CD4-positive, alpha-beta T cell treated with Interleukin-17A for 4 hours (primary cell): ENCODE measurements around the gene ZNF628.

ENCODE experiments used
- DNase-seq: peaks from one replicate; pipeline ENCODE4 v3.0.0-alpha.2; 2020; ENCODE audit warnings: mixed read lengths

Gene ZNF628

DNA sequence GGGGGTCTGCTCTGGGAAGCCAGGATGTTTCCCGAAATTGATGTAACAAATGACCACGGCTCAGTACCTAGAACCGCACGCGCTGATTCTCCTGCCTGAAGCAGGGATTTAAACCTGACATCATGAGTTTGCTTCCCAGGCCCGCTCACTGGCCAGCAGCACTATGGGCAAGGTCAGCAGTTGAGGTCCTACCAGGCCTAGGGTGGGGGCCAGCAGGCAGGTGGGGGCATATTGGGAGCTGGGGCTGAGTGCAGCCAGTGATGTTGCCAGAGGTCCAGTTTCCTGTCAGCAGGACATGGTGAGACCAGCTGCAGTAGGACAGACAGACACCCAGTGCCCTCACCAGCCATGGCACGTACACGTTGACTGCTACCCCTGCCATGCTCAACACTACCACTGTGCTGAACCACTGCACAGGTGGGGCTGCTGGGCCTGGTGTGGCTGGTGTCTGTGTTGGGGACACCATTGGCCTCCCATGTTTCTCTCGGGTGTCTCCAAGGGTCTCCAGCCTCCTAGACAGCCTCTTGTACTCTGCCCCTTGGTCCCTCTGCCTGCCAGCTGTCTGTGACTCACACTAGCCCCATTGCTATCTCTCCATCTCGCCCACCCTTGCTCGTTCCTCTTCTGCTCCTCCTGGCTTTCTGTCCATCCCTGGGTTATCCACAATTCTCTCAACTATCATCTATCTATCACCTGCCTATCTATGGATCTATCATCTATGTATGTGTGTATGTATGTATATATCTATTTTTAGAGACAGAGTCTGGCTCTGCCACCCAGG is 10.8 kb upstream of the ZNF628 start:
- no peak for DNase-seq

DNA sequence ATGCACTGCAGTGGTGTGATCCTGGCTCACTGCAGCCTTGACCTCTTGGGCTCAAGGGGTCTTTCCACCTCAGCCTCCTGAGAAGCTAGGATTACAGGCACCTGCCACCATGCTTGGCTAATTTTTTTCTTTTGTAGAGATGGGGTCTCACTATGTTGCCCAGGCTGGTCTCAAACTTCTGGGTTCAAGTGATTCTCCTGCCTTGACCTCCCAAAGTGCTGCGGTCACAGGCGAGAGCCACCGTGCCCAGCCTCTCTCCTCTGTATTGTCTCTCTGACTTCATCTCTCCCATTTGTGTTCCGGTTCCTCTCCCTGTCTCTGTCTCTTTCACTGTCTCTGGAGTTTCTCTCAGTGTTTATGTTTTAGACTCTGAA is 10.2 kb upstream of the ZNF628 start:
- no peak for DNase-seq

DNA sequence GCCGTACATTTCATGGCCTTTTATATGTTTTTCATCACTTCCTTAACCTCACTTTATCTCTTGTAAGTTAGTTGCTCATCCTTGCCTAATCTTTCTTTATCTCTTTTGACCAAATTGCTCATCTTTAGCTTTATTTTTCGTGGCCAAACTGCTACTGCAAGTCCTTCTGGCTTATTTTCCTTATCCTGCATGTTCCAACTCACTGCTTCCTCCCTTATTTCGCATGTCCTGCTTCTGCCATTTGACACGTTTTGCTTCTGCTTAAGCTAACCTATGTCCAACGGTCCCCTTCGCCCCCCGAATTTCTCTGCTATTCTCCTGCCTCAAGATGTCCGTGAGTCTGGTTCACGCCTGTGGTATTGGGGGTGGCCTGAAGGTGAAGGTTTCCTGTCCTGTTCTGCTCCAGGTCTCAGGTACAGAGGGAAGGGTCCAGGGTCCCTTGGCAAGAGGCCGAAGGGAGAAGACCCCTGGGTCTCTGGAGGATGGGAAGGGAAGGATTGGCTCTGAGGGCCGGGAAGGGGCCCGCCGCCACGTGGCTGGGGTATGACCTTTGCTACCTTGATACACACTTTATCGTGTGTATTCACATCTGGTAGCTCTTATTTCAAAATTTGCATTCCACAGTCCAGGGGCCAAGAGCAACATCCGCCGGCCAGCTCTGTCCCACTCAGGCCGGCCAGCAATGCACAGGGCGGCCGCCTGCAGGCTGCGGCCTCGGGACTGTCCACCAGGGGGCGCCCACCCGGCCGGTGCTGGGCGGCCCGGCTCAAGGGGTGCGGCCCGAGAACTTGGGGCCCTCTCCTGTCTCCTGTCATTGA is 9.0 kb upstream of the ZNF628 start:
- peak; percentile 79 for DNase-seq

DNA sequence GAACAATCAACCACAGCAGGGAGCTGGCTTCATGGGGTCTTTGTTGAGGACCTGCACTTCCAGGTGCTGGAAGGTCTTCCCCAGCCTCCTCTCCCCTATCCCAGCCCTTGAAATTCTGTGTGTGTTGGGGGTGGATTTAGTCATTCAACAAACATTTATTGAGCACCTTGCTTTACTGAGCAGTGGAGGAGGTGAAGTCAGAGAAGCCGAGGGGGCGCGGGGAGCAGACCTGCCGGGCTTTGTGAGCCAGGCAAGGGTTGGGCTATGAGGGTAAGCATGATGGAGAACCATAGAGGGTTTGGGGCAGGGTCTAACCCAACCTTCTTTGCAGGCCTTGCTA is 8.4 kb upstream of the ZNF628 start:
- no peak for DNase-seq

DNA sequence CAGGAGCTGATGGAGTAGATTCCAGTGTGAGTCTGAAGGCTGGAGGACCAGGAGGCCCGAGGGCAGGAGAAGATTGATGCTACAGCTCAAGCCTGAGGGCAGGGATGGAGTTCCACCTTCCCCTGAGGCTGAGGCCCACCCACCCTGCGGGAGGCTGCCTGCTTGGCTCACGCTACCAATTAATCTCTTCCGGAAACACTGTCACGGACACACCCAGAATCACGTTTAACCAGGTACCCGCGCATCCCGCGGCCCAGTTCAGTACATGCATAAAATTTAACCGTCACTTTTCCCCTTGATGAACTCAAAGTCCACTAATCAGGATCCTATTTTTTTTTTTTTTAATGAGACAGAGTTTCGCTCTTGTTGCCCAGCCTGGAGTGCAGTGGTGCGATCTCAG is 5.2 kb upstream of the ZNF628 start:
- no peak for DNase-seq

DNA sequence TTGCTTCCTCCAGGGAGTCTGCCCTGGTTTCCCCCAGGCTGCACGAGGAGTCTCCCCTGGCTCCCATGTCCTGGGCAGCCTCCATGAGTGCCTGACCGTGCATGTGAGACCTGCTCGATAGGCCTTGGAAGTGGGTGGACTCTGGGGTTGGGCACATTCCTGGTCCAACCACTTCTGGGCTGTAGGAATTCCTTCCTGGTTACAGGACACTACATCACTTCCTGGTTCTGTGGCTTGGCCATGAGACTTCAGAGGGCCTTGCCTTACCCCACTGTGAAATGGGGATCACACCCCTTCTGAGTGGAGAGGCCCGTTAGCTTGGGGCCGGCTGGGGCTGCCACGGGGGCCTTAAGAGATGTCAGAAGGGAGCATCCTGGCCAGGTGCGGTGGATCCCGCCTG is 4.0 kb upstream of the ZNF628 start:
- no peak for DNase-seq

DNA sequence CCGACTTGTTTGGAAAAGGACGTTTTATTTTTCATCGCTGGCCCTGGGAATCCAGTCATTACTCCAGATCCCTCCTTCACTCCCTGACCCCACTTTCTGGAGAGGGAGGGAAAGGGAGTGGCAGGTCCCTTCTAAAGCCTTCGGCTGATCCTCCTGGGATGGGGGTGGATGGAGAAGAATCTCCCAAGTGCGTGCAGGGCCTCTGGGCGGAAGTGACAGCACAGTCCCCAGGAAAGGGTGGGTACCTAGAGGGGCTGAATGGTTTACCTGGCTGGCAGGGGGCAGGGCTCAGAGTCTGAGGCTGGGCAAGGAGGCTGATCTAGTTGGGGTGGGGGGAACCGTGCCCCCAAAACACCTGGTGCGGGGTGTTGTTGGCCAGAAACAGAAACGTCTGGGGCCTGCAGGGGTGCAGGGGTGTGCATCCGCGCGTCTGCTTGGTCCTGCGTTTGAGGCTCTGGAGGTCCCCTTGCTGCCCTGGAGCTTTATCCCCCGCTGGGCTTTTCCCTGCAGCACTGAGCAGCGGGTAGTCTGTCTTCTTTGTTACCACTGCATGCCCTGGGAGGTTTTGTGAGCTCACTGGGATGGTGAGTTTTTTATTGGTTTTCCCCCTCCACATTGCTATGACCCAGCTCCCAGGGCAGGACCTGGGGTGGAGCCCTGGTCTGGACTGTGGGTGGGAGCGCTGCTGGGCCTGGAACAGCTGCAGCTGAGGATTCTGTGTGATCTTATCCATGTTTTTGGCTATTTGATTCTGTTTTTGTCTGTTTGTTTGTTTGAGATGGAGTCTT is 3.0 kb upstream of the ZNF628 start:
- DNase-seq = no peak

DNA sequence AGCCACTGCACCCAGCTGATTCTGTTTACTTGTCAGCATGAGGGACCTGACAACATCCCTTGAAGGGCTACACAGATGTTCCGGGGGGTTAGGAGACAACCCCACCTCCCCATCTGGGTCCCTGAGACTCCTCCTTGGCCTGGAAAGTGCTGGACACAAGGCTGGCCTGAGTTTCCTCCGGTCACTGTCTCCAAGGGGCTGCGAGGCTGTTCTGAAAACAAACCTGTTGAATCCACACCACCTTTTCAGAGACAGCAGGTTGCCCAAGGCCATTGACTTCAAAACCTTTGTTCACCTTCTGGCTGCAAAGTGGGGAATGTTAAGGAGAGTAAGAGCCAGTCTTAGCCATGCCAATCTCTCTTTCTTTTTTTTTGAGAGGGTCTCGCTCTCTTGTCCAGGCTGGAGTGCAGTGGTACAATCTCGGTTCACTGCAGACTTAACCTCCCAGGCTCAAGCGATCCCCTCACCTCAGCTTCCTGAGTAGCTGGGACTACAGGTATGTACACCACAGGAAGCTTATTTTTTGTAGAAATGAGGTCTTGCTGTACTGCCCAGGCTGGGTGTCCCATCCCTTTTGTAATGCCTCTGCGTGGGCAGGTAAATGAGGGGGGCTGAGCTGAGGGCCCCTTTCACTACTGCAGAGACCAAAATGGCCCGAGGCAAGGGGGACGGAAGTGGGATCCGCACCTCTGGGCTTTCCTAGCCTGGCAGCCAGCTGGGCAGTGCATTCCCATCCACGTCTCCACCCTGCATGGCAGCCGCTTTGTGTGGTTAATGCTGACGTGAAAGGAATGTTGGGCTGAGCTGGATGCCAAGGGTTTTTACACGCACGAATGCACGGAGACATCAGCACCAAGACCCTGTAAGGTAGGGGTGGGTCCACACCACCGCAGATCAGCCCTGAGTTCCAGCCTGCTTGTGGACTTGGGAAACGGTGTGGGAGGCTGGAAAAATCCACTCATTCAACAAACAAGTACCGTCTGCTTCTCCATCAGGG is 1.9 kb upstream of the ZNF628 start:
- no peak for DNase-seq

DNA sequence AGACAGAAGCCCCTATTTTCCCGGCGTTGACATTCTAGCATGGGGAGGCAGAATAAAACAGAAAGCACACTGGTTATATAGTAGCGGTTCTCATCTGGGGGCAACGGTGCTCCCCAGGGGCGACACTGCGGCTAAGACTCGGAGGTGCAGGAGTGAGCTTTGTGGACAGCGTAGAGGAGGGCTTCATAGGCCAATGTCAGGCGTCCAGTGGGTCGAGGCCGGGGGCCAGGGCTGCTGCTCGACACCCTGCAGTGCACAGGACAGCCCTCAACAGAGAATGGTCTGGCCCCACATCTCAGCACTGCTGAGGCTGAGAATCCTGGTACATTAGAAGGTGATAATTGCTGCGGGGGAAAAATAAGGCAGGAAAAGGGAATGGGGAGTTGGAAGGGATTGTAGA is 1.5 kb downstream of the ZNF628 start:
- DNase-seq = no peak

DNA sequence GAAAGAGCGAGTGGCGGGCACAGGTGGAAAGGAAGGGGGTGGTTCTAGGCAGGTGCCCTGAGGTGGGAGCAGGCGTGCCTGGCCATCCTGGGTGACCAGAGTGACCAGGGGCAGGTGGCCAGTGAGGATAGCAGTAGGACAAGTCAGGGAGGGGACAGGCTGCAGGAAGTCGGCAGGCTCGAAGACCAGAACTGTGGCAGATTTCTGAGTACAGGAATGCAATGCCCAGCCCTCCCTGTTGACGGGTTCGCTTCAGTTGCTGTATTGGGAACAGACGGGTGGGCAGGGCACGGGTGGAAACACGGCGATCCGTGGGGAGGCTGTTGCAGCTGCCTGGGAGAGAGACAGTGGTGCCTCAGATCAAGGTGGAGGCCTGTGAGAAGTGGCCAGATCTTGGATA is 1.9 kb downstream of the ZNF628 start:
- DNase-seq = no peak

DNA sequence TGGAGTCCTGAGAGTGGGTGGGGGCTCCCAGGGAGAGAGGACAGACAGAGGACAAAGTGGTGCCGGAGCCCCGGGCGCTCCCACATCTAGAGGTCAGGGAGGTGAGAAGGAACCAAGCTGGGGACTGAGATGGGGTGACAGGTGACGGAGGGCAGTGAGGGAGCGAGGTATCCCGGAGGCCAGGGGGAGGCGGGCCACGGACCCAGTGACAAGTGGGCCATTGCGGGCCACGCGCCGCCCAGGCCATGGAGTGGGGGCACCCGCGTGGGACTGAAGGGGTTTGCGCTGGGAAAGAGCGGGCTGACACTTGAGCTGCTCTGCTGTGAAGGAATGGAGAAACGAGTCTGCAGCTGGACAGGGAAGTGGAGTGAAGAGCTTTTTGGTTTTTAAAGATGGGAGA is 2.6 kb downstream of the ZNF628 start:
- no peak for DNase-seq

DNA sequence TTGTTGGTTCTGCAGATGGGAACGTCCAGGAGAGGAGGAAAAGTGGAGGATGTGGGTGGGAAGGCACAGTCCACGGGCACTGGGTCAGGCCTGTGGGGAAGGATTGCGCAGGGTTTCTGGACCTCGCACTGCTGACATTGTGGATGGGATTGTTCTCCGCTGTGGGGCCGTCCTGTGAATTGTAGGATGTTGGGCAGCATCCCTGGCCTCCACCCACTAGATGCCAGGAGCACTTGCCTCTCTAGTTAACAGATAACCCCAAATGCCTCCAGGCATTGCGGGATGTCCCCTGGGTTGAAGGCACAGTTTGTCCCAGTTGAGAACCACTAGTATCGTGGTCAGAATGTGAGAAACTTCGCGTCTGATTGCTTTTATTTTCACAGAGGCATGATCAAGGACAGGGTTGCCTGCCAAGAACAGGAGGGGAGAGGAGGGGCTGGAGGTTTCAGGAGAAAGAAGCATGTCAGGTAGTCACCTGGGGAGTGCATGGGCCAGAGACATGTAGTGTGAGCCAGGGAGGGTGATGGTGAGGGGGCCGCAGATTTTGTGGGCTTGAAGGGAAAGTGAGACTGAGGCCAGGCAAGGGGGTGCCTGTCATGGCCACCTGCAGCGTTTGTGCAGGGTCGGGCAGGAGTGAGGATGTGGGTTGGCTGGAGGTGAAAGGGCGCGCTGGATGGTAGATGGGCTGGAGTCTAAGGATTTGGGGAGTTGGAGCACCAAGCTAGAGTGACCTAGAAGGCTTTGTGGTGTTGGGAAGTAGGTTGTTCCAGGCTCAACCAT is 3.2 kb downstream of the ZNF628 start:
- DNase-seq = no peak

DNA sequence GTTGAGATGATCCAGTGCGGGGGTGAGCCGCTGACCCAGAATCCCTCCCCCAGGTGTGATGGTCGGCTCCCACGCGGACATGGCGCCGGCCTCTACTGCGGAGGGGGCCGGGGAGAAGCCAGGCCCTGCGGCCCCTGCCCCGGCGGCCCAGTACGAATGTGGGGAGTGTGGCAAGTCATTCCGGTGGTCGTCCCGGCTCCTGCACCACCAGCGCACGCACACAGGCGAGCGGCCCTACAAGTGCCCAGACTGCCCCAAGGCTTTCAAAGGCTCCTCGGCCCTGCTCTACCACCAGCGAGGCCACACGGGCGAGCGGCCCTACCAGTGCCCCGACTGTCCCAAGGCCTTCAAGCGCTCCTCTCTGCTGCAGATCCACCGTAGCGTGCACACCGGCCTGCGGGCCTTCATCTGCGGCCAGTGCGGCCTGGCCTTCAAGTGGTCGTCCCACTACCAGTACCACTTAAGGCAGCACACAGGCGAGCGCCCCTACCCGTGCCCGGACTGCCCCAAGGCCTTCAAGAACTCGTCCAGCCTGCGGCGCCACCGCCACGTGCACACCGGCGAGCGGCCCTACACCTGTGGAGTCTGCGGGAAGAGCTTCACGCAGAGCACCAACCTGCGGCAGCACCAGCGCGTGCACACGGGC is 4.9 kb downstream of the ZNF628 start:
- no peak for DNase-seq

DNA sequence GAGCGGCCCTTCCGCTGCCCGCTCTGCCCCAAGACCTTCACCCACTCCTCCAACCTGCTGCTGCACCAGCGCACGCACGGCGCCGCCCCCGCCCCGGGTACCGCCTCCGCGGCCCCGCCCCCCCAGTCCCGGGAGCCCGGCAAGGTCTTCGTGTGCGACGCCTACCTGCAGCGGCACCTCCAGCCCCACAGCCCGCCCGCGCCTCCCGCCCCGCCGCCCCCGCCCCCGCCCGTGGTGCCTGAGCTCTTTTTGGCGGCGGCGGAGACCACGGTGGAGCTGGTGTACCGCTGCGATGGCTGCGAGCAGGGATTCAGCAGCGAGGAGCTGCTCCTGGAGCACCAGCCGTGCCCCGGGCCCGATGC is 5.4 kb downstream of the ZNF628 start:
- DNase-seq = no peak

DNA sequence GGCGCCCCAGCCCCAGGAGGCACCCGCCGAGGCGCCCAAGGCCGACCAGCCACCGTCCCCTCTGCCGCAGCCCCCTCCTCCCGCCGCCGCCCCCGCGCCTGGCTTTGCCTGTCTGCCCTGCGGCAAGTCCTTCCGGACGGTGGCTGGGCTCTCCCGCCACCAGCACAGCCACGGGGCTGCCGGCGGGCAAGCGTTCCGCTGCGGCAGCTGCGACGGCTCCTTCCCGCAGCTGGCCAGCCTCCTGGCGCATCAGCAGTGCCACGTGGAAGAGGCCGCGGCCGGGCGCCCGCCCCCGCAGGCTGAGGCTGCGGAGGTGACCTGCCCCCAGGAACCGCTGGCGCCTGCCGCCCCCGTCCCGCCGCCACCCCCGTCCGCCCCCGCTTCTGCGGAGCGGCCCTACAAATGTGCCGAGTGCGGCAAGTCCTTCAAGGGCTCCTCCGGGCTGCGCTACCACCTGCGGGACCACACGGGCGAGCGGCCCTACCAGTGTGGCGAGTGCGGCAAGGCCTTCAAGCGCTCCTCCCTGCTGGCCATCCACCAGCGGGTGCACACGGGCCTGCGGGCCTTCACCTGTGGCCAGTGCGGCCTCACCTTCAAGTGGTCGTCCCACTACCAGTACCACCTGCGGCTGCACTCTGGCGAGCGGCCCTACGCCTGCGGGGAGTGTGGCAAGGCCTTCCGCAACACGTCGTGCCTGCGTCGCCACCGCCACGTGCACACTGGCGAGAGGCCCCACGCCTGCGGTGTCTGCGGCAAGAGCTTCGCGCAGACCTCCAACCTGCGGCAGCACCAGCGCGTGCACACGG is 5.9 kb downstream of the ZNF628 start:
- no peak for DNase-seq

DNA sequence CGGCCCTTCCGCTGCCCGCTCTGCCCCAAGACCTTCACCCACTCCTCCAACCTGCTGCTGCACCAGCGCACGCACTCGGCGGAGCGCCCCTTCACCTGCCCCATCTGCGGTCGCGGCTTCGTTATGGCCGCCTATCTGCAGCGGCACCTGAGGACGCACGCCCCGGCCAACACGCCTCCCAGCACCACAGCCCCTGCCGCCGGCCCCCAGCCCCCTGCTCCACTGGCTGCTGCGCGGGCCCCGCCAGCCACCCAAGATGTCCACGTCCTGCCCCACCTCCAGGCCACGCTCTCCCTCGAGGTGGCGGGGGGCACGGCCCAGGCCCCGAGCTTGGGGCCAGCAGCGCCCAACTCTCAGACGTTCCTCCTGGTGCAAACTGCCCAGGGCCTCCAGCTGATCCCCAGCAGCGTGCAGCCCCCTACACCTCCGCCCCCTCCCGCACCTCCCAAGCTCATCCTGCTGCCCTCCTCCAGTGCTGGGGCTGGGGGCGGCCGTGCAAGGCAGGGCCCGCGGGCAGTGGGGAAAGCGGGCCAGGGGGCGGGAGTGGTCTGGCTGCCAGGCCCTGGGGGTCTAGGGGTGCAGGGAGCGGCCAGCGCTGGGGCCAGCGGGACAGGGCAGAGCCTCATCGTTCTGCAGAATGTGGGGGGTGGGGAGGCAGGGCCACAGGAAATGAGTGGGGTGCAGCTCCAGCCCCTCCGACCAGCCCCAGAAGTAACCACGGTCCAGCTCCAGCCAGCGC is 6.7 kb downstream of the ZNF628 start:
- DNase-seq = no peak

DNA sequence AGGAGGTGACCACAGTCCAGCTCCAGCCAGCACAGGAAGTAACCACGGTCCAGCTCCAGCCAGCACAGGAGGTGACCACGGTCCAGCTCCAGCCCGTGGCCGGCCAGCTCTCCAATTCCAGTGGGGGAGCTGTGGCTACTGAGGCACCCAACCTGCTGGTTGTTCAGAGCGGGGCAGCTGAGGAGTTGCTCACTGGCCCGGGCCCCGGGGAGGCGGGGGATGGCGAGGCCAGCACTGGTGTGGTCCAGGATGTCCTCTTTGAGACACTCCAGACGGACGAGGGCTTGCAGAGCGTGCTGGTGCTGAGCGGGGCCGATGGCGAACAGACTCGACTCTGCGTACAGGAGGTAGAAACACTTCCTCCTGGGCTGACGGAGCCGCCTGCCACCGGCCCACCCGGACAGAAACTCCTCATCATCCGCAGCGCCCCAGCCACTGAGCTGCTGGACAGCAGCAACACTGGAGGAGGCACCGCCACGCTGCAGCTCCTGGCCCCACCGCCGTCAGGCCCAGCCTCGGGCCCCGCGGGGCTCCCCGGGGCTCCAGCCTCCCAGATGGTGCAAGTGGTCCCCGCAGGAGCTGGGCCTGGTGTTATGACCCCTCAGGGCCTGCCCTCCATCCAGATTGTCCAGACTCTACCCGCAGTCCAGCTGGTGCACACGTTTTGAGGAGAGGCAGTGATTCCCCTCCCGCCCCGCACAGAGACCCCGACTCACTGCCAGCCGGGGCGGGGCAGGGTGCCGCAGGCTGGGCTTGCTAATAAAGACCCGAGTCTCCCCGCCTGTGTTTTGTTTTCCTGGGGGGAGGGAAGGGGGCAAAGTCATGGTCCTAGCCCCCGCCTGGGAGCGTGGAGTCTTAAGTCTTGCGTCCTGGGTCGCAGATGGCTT is 7.5 kb downstream of the ZNF628 start:
- no peak for DNase-seq
